Mucosa of descending colon (tissue), 3 donors: ENCODE data around the gene RBP2. TPM values are rescaled to one million over a fixed set of nuclear protein-coding genes. Genes with fewer than 3 reads are reported as not detected.

ENCODE experiments used
- ATAC-seq: fragments of 200-7000 bp; cut with Tn5 transposase; one replicate; pipeline ENCODE4 v1.9.1; 2020; ENCODE audit warnings: mild to moderate bottlenecking, moderate library complexity
- DNase-seq, 3 donors: peaks; one replicate each; pipeline ENCODE4 v3.0.0-alpha.2; 2020
- H3K36me3 ChIP-seq: fragments of 200-600 bp; one replicate; pipeline ENCODE4 v1.8.0; 2021; ENCODE audit warnings: low read depth, mild to moderate bottlenecking
- H3K4me1 ChIP-seq: fragments of 200-600 bp; one replicate; pipeline ENCODE4 v1.8.0; 2021; ENCODE audit warnings: low read depth, mild to moderate bottlenecking
- H3K4me3 ChIP-seq: fragments of 200-600 bp; one replicate; pipeline ENCODE4 v1.8.0; 2021; ENCODE audit warnings: mild to moderate bottlenecking
- H3K9me3 ChIP-seq: fragments of 200-600 bp; one replicate; pipeline ENCODE4 v1.8.0; 2021; ENCODE audit warnings: mild to moderate bottlenecking
- intact Hi-C, 2 donors: fragments of 100-400 bp; cut with DNase I in 1 of 2; cut with micrococcal nuclease in 1 of 2; formaldehyde crosslinking; loops; one replicate each; pipeline versions ENCODE4 v1.11.0 to v1.11.1; 2022; cut with DNase I, micrococcal nuclease
- total RNA-seq, 3 donors: library from RNA; stranded (reverse); fragmentation: NEBNext Ultra II Directional in 2 of 3; extraction: Animal tissue kit (Norgen Biotek cat#: 25700) in 2 of 3; gene quantifications; one replicate each; pipeline versions ENCODE4 v1.2.1 to v1.2.4, GENCODE V29; 2021 to 2023
- TF ChIP-seq, protein P1 (sequence below): fragments of 200-600 bp; IDR thresholded peaks from one replicate; pipeline ENCODE4 v1.8.0; 2022; ENCODE audit warnings: antibody characterized with exemption, mild to moderate bottlenecking
- donor health status: DM: no; HTN: no; CAD: no; lungs with moderate emphysema.
- donor health status: DM: no; HTN: no; CAD: no.
- donor health status: DM: no; HTN: yes; CAD: no.

The RBP2 gene
- total RNA-seq, 3 donors from 2014 or later = 0.76 to 3.5 (median 1.5) TPM

GRCh38 chr3:139423232-139423631 lies 53.1 kb downstream of the RBP2 start:
- DNase-seq (peak in 1 of 3 donors; percentile 34), ATAC-seq (peak; percentile 65)
- TF ChIP-seq, protein P1, sequence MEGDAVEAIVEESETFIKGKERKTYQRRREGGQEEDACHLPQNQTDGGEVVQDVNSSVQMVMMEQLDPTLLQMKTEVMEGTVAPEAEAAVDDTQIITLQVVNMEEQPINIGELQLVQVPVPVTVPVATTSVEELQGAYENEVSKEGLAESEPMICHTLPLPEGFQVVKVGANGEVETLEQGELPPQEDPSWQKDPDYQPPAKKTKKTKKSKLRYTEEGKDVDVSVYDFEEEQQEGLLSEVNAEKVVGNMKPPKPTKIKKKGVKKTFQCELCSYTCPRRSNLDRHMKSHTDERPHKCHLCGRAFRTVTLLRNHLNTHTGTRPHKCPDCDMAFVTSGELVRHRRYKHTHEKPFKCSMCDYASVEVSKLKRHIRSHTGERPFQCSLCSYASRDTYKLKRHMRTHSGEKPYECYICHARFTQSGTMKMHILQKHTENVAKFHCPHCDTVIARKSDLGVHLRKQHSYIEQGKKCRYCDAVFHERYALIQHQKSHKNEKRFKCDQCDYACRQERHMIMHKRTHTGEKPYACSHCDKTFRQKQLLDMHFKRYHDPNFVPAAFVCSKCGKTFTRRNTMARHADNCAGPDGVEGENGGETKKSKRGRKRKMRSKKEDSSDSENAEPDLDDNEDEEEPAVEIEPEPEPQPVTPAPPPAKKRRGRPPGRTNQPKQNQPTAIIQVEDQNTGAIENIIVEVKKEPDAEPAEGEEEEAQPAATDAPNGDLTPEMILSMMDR = no peak
- intact Hi-C loops = loop anchor here (10.0 kb wide), 2 partner anchors 142 to 512 kb away; partner anchors contain the start of gene CLSTN2 (in 1 of the 2)
- no peaks in the 10 kb centered on the region for H3K36me3 ChIP-seq
- H3K9me3 ChIP-seq = no peaks in the 10 kb centered on the region
- H3K4me3 ChIP-seq = no peak overlapping the region
- H3K4me1 ChIP-seq = no peaks in the 10 kb centered on the region

GRCh38 chr3:139421460-139421859 lies 54.9 kb downstream of the RBP2 start:
- Histone ChIP-seq H3K4me1 (no peaks in the 10 kb centered on the region), H3K36me3 (no peaks in the 10 kb centered on the region), H3K4me3 (no peak overlapping the region), H3K9me3 (peaks cover 10% of the 10 kb centered on the region)
- no peak for DNase-seq
- TF ChIP-seq, protein P1 = no peak
- intact Hi-C loops = loop anchor here (10.0 kb wide), 2 partner anchors 143 to 513 kb away; partner anchors contain the start of gene CLSTN2 (in 1 of the 2)
- no peak for ATAC-seq

- DNase-seq = no peak
- ATAC-seq = no peak
- TF ChIP-seq, protein P1 = no peak
- no peaks in the 10 kb centered on the region for H3K36me3 ChIP-seq
- H3K4me1 ChIP-seq = no peaks in the 10 kb centered on the region
- intact Hi-C loops = loop anchor here (10.0 kb wide), 2 partner anchors 144 to 514 kb away; partner anchors contain the start of gene CLSTN2 (in 1 of the 2)
- H3K4me3 ChIP-seq = no peak overlapping the region
- H3K9me3 ChIP-seq = peaks cover 14% of the 10 kb centered on the region
Measured at GRCh38 chr3:139421040-139421439, 55.3 kb downstream of the RBP2 start.

GRCh38 chr3:139418144-139418543 lies 58.2 kb downstream of the RBP2 start:
- DNase-seq (no peak), ATAC-seq (peak; percentile 40)
- TF ChIP-seq, protein P1 = no peak
- intact Hi-C loops = no loop called here
- Histone ChIP-seq H3K36me3 (no peaks in the 10 kb centered on the region), H3K4me3 (no peak overlapping the region), H3K9me3 (peaks cover 23% of the 10 kb centered on the region), H3K4me1 (no peaks in the 10 kb centered on the region)

- TF ChIP-seq, protein P1 = no peak
- no peak for ATAC-seq
- DNase-seq = no peak
- no peaks in the 10 kb centered on the region for H3K4me1 ChIP-seq
- intact Hi-C loops = no loop called here
- H3K9me3 ChIP-seq = peaks cover 35% of the 10 kb centered on the region
- no peaks in the 10 kb centered on the region for H3K36me3 ChIP-seq
- no peak overlapping the region for H3K4me3 ChIP-seq
Measured at GRCh38 chr3:139416275-139416674, 60.0 kb downstream of the RBP2 start.
